ENCODE measurements around the gene PCDH9.

Gene PCDH9

GRCh38 chr13:66971004-66971403, 259.1 kb downstream of the PCDH9 start:
- WGBS, 2 experiments: 86% methylated on average over 1 of the region's 2 CpGs; no CpG with 5 or more reads in 1 of the 2 experiments

GRCh38 chr13:66969291-66969690, 260.8 kb downstream of the PCDH9 start:
- Histone ChIP-seq H3K9me3 (ENCODE audit: control insufficient read depth, low read length) (no peaks in the 10 kb centered on the region), H3K27me3 (ENCODE audit: control insufficient read depth, insufficient read depth, low read length, poor library complexity, severe bottlenecking) (no peaks in the 10 kb centered on the region), H3K27ac (ENCODE audit: insufficient read depth, low read depth, low read length, poor library complexity, severe bottlenecking) (no peak overlapping the region), H3K4me3 (ENCODE audit: insufficient read depth, low read depth, low read length) (no peak overlapping the region), H3K4me1 (ENCODE audit: control insufficient read depth, insufficient read depth, low read length) (peaks cover 6% of the 10 kb centered on the region), H3K36me3 (ENCODE audit: control insufficient read depth, insufficient read depth, low read length) (no peaks in the 10 kb centered on the region)
- 88 to 93% methylated on average over 1 of the region's 1 CpG for WGBS, 2 experiments

More at GRCh38 chr13:66971004-66971403, 259.1 kb downstream of the PCDH9 start:
- no peak overlapping the region for H3K27ac ChIP-seq (ENCODE audit: insufficient read depth, low read depth, low read length, poor library complexity, severe bottlenecking)
- H3K4me1 ChIP-seq (ENCODE audit: control insufficient read depth, insufficient read depth, low read length): peaks cover 7% of the 10 kb centered on the region
- H3K27me3 ChIP-seq (ENCODE audit: control insufficient read depth, insufficient read depth, low read length, poor library complexity, severe bottlenecking): no peaks in the 10 kb centered on the region
- no peaks in the 10 kb centered on the region for H3K36me3 ChIP-seq (ENCODE audit: control insufficient read depth, insufficient read depth, low read length)
- no peaks in the 10 kb centered on the region for H3K9me3 ChIP-seq (ENCODE audit: control insufficient read depth, low read length)
- H3K4me3 ChIP-seq (ENCODE audit: insufficient read depth, low read depth, low read length): no peak overlapping the region

GRCh38 chr13:66967811-66968597, 262.1 kb downstream of the PCDH9 start:
- H3K4me3 ChIP-seq (ENCODE audit: insufficient read depth, low read depth, low read length): no peak overlapping the region
- H3K9me3 ChIP-seq (ENCODE audit: control insufficient read depth, low read length): no peaks in the 10 kb centered on the region
- H3K27ac ChIP-seq (ENCODE audit: insufficient read depth, low read depth, low read length, poor library complexity, severe bottlenecking): no peak overlapping the region
- no peaks in the 10 kb centered on the region for H3K4me1 ChIP-seq (ENCODE audit: control insufficient read depth, insufficient read depth, low read length)
- 92 to 94% methylated on average over 3 of the region's 3 CpGs for WGBS, 2 experiments
- no peaks in the 10 kb centered on the region for H3K36me3 ChIP-seq (ENCODE audit: control insufficient read depth, insufficient read depth, low read length)
- H3K27me3 ChIP-seq (ENCODE audit: control insufficient read depth, insufficient read depth, low read length, poor library complexity, severe bottlenecking): no peaks in the 10 kb centered on the region

- Histone ChIP-seq H3K4me1 (ENCODE audit: control insufficient read depth, insufficient read depth, low read length) (no peaks in the 10 kb centered on the region), H3K27me3 (ENCODE audit: control insufficient read depth, insufficient read depth, low read length, poor library complexity, severe bottlenecking) (no peaks in the 10 kb centered on the region)
- WGBS, 2 experiments: 95 to 98% methylated on average over 1 of the region's 1 CpG
Observed at GRCh38 chr13:66965181-66965580, 265.0 kb downstream of the PCDH9 start.

DNA sequence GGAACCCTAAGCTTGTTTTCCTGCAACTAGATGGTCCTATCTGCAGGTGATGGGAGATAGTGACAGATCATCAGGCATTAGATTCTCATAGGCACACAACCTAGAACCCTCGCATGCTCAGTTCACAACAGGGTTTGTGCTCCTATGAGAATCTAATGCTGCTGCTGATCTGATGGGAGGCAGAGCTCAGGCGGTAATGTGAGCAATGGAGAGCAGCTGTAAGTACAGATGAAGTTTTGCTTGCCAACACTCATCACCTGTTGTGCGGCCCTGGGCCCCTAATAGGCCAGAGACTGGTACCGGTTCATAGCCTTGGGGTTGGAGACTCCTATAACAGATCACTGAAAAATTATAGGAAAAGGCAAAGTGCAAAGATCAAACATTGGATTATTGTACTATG, 267.2 kb downstream of the PCDH9 start:
- H3K27ac ChIP-seq (ENCODE audit: insufficient read depth, low read depth, low read length, poor library complexity, severe bottlenecking): no peak overlapping the region

More at GRCh38 chr13:66965181-66965580, 265.0 kb downstream of the PCDH9 start:
- Histone ChIP-seq H3K4me3 (ENCODE audit: insufficient read depth, low read depth, low read length) (no peak overlapping the region), H3K27ac (ENCODE audit: insufficient read depth, low read depth, low read length, poor library complexity, severe bottlenecking) (no peak overlapping the region), H3K9me3 (ENCODE audit: control insufficient read depth, low read length) (no peaks in the 10 kb centered on the region), H3K36me3 (ENCODE audit: control insufficient read depth, insufficient read depth, low read length) (no peaks in the 10 kb centered on the region)

GRCh38 chr13:66958611-66959010, 271.5 kb downstream of the PCDH9 start:
- Histone ChIP-seq H3K27ac (ENCODE audit: insufficient read depth, low read depth, low read length, poor library complexity, severe bottlenecking) (no peak overlapping the region), H3K4me1 (ENCODE audit: control insufficient read depth, insufficient read depth, low read length) (no peaks in the 10 kb centered on the region), H3K4me3 (ENCODE audit: insufficient read depth, low read depth, low read length) (no peak overlapping the region), H3K36me3 (ENCODE audit: control insufficient read depth, insufficient read depth, low read length) (no peaks in the 10 kb centered on the region), H3K27me3 (ENCODE audit: control insufficient read depth, insufficient read depth, low read length, poor library complexity, severe bottlenecking) (no peaks in the 10 kb centered on the region), H3K9me3 (ENCODE audit: control insufficient read depth, low read length) (no peaks in the 10 kb centered on the region)
- WGBS, 2 experiments: 92 to 94% methylated on average over 3 of the region's 3 CpGs

More for the DNA sequence above, 267.2 kb downstream of the PCDH9 start:
- H3K4me1 ChIP-seq (ENCODE audit: control insufficient read depth, insufficient read depth, low read length): no peaks in the 10 kb centered on the region
- H3K36me3 ChIP-seq (ENCODE audit: control insufficient read depth, insufficient read depth, low read length): no peaks in the 10 kb centered on the region
- 94% methylated on average over 4 of the region's 4 CpGs for WGBS, 2 experiments
- no peak overlapping the region for H3K4me3 ChIP-seq (ENCODE audit: insufficient read depth, low read depth, low read length)
- no peaks in the 10 kb centered on the region for H3K27me3 ChIP-seq (ENCODE audit: control insufficient read depth, insufficient read depth, low read length, poor library complexity, severe bottlenecking)
- H3K9me3 ChIP-seq (ENCODE audit: control insufficient read depth, low read length): no peaks in the 10 kb centered on the region

DNA sequence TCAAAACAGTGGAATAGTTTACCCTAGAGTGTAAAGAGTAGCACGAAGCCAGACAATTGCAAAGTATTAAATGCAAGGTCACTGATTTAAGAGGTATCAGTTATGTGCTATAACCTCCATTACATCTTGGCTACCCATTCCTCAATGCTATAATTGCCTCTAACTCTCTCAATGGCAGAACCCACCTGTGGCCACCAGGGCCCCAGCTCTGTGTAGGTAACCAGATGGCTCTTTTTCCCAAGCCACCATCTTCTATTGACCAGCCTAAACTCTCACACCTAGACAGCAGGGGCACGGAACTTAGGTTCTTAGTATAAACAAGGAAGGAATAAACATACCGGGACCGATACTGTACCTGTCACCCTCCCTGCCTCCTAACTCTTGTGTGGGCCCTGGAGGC, 277.6 kb downstream of the PCDH9 start:
- no peaks in the 10 kb centered on the region for H3K36me3 ChIP-seq (ENCODE audit: control insufficient read depth, insufficient read depth, low read length)
- no peak overlapping the region for H3K4me3 ChIP-seq (ENCODE audit: insufficient read depth, low read depth, low read length)
- H3K9me3 ChIP-seq (ENCODE audit: control insufficient read depth, low read length): no peaks in the 10 kb centered on the region
- no peaks in the 10 kb centered on the region for H3K27me3 ChIP-seq (ENCODE audit: control insufficient read depth, insufficient read depth, low read length, poor library complexity, severe bottlenecking)
- WGBS, 2 experiments: 94 to 95% methylated on average over 3 to 4 of the region's 4 CpGs
- no peak overlapping the region for H3K27ac ChIP-seq (ENCODE audit: insufficient read depth, low read depth, low read length, poor library complexity, severe bottlenecking)
- H3K4me1 ChIP-seq (ENCODE audit: control insufficient read depth, insufficient read depth, low read length): no peaks in the 10 kb centered on the region

DNA sequence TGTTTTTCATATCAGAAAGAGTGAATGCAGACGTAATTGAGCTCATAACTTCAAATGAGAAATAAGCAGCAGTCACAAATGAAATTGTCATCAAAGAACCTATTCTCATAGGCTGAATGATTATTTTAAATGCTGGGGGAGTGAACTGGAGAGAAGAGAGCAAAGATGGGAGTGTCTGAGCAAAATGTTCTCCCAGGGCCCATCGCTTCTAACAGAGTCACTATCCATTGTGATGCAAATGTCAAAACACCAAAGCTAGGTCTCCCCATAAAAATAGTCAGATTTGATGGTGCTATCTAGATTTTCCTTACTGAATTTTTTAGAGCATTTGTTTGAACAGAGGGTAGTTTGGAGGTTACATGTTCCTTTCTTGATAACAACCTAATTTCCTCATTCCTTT, 278.7 kb downstream of the PCDH9 start:
- H3K36me3 ChIP-seq (ENCODE audit: control insufficient read depth, insufficient read depth, low read length): no peaks in the 10 kb centered on the region
- H3K4me1 ChIP-seq (ENCODE audit: control insufficient read depth, insufficient read depth, low read length): no peaks in the 10 kb centered on the region
- H3K4me3 ChIP-seq (ENCODE audit: insufficient read depth, low read depth, low read length): no peak overlapping the region
- H3K9me3 ChIP-seq (ENCODE audit: control insufficient read depth, low read length): no peaks in the 10 kb centered on the region
- no peak overlapping the region for H3K27ac ChIP-seq (ENCODE audit: insufficient read depth, low read depth, low read length, poor library complexity, severe bottlenecking)
- WGBS, 2 experiments: 36 to 68% methylated on average over 1 to 2 of the region's 2 CpGs
- H3K27me3 ChIP-seq (ENCODE audit: control insufficient read depth, insufficient read depth, low read length, poor library complexity, severe bottlenecking): no peaks in the 10 kb centered on the region

DNA sequence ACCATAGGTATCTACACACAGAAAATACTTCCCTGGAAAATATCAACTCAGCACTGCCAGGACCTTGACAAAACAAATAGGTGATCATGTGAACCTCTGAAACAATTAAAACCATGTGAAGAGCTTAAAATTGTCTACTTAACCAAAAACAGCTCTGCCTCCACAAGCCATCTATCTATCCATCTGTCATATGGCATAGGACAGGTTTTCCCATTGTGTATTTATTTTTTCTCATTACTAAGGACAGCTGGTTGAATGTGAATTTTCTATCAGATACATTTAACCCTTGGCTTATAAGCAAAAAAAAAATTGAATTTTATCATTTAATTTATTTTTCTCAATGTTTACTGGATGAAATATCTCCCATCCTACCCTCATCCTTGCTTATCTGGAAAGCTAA, 279.5 kb downstream of the PCDH9 start:
- Histone ChIP-seq H3K4me3 (ENCODE audit: insufficient read depth, low read depth, low read length) (no peak overlapping the region), H3K36me3 (ENCODE audit: control insufficient read depth, insufficient read depth, low read length) (no peaks in the 10 kb centered on the region), H3K27ac (ENCODE audit: insufficient read depth, low read depth, low read length, poor library complexity, severe bottlenecking) (no peak overlapping the region), H3K9me3 (ENCODE audit: control insufficient read depth, low read length) (no peaks in the 10 kb centered on the region), H3K27me3 (ENCODE audit: control insufficient read depth, insufficient read depth, low read length, poor library complexity, severe bottlenecking) (no peaks in the 10 kb centered on the region), H3K4me1 (ENCODE audit: control insufficient read depth, insufficient read depth, low read length) (no peaks in the 10 kb centered on the region)

- Histone ChIP-seq H3K9me3 (ENCODE audit: control insufficient read depth, low read length) (no peaks in the 10 kb centered on the region), H3K4me1 (ENCODE audit: control insufficient read depth, insufficient read depth, low read length) (no peaks in the 10 kb centered on the region), H3K36me3 (ENCODE audit: control insufficient read depth, insufficient read depth, low read length) (no peaks in the 10 kb centered on the region), H3K4me3 (ENCODE audit: insufficient read depth, low read depth, low read length) (no peak overlapping the region), H3K27ac (ENCODE audit: insufficient read depth, low read depth, low read length, poor library complexity, severe bottlenecking) (no peak overlapping the region), H3K27me3 (ENCODE audit: control insufficient read depth, insufficient read depth, low read length, poor library complexity, severe bottlenecking) (no peaks in the 10 kb centered on the region)
- WGBS, 2 experiments: 78 to 95% methylated on average over 3 to 6 of the region's 6 CpGs
Observed at GRCh38 chr13:66948910-66949309, 281.2 kb downstream of the PCDH9 start.

All from ectodermal cell (in vitro differentiated cells).